GM19351 (cell line): Measurements from ENCODE around the gene ATP9A.

ENCODE experiments used
- ATAC-seq: cut with Tn5 transposase; IDR thresholded peaks from one replicate; pipeline ENCODE4 v1.9.1; 2021; ENCODE audit warnings: mild to moderate bottlenecking, moderate library complexity; ENCODE audit not compliant: unreplicated experiment

Gene ATP9A

GRCh38 chr20:51634877-51635276 is 133.3 kb downstream of the ATP9A start:
- no peak for ATAC-seq

- ATAC-seq, result no peak
Measured at GRCh38 chr20:51634257-51634656, 133.9 kb downstream of the ATP9A start.

- ATAC-seq, result no peak
Measured at GRCh38 chr20:51633430-51633829, 134.8 kb downstream of the ATP9A start.

- no peak for ATAC-seq
Measured at GRCh38 chr20:51631953-51632352, 136.2 kb downstream of the ATP9A start.

- peak; percentile 75 for ATAC-seq
Measured at GRCh38 chr20:51631011-51631950, 136.9 kb downstream of the ATP9A start.

DNA sequence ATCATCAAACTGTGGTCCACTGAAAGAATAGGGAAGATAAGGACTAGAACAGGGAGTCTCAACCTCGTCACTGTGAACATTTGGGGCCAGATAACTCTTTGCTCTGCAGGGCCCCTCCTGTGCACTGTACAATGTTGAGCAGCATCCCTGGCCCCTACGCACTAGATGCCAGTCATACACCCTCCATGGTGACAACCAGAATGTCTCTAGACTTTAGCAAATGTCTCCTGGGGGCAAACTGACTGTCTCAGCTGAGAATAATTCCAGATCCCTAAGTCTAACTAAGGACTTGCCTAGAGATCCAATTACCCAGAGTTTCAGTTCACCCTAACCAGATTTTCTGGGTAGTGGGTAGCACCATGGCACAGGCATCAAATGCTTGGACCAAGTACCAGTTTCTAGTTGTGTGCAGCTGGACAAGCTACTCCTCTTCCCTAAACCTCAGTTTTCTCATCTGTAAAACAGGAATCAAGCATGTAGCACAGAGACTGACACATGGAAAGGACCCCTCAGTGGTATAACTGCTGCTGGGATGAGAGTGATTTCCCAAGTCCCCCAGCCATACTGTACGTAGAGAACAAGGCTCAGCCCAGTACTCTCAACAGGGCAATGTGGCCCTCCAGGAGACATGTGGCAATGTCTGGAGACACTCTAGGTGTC is 138.7 kb downstream of the ATP9A start:
- ATAC-seq, result no peak

DNA sequence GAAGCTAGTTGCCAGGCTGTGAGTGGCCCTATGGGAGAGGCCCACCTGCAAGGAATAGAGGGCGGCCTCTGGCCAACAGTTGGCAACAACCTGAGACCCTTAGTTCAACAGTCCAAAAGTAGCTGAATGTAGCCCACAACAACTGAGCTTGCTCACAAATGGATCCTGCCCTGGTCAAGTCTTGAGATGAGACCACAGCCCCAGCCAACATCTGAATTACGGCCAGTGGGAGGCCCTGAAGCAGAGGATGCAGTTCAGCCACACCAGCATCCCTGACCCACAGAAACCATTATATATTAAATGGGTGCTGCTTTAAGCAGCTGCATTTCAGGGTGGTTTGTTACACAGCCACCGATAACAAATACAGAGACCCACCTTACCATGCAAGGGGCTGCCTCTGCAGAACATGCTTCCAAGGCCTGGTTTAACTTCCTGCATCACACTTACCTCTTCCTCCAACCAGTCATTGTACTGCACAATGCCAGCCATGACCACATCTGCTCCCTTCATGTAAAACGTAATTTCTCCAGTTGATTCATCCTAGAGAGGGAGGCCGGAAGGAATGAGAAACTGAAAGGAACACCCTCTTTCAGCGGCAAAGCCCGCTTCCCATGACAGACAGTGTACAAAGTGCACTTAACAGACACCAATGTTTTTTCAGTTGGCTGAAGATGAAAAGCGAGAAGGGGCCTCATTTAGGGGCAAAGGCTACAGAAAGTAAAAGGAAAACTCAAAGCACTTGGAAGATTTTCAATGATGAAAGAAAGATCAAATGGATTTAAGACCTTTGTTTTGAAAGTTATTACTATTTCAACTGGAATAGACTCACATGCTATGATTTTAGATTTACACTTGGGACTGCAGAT is 139.4 kb downstream of the ATP9A start:
- no peak for ATAC-seq

GRCh38 chr20:51627586-51627985 is 140.6 kb downstream of the ATP9A start:
- ATAC-seq, result no peak

- ATAC-seq, result no peak
Measured at GRCh38 chr20:51625105-51625504, 143.1 kb downstream of the ATP9A start.

DNA sequence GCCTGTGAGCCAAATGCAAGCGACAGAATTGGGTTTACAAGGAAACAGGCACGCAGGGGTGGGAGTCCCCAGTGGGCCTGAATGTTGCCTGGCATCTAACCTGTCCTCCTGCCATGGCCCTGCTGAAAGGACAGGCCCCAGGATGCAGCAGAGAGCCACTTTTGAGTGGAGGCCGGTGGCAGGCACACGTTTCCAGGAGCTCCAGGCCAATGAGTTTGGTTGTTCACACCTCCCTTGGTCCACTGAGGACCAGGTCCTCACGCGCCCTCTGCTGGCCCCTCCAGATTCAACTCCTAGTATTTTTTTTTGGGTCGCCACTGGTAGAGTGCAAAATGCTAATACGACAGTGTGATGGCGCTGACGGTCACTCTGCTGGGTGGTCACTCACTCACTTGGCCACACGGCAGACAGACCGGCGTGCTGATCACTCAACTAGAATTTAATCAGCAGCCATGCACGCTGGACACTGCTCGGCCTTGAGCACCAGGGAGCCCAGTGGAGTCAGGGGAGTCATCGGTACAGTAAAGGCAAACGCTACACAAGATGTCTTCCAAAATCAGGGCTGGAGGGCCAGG is 143.9 kb downstream of the ATP9A start:
- ATAC-seq, result peak; percentile 70

DNA sequence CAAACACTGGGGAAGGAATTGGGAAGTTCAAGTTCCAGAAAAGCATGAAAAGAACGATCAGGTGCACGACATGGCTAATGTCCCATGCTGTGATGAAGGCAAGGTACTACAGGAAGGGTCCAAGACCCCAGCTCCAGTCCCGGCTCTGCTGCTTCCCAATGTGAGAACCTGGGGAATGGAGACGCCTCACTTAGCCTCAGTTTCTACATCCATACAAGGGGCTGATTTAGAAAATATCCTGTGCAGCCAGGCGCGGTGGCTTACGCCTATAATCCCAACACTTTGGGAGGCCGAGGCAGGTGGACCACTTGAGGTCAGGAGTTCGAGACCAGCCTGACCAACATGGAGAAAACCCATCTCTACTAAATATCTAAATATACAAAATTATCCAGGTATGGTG is 144.9 kb downstream of the ATP9A start:
- no peak for ATAC-seq

- ATAC-seq, result no peak
Measured at GRCh38 chr20:51622004-51622874, 146.0 kb downstream of the ATP9A start.

GRCh38 chr20:51620432-51620831 is 147.8 kb downstream of the ATP9A start:
- no peak for ATAC-seq

- ATAC-seq, result no peak
Measured at GRCh38 chr20:51616060-51616459, 152.1 kb downstream of the ATP9A start.

GRCh38 chr20:51614687-51615086 is 153.5 kb downstream of the ATP9A start:
- ATAC-seq, result no peak

DNA sequence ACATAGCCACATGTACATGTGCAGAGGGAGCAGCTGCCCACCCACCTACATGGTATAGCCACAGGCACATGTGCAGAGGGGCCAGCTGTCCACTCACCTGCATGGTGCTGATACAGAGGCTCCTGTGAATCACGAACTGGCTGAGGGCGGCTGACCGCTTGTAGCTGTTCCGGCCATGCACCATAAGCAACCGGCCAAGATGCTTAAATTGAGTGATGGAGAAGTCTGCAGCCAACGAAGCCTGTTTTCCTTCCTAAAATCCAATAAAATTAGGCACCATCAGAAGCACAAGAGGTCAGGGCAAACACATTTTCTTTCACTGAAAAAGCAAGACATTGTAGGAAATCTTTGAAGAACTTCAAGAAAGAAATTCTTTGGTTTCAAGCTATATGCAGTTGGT is 154.6 kb downstream of the ATP9A start:
- ATAC-seq, result no peak

GRCh38 chr20:51612896-51613295 is 155.3 kb downstream of the ATP9A start:
- no peak for ATAC-seq

- no peak for ATAC-seq
Measured at GRCh38 chr20:51611625-51611890, 156.6 kb downstream of the ATP9A start.

- ATAC-seq, result no peak
Measured at GRCh38 chr20:51610761-51611624, 157.2 kb downstream of the ATP9A start.
